Measurements from ENCODE around the gene MYOZ1. TPM values are rescaled to one million over a fixed set of nuclear protein-coding genes. Genes with fewer than 3 reads are reported as not detected.
"Not testable (repeated sequence)": the region's sequence is repeated elsewhere in the genome, so short reads cannot be mapped to it uniquely, and the experiment has no call there.

Gene MYOZ1
- total and polyA plus RNA-seq, 2 of the 8 experiments (the other 6 are each of a cell fraction or from before 2014, with no cell fraction given) = 2.6 to 3.3 TPM

DNA sequence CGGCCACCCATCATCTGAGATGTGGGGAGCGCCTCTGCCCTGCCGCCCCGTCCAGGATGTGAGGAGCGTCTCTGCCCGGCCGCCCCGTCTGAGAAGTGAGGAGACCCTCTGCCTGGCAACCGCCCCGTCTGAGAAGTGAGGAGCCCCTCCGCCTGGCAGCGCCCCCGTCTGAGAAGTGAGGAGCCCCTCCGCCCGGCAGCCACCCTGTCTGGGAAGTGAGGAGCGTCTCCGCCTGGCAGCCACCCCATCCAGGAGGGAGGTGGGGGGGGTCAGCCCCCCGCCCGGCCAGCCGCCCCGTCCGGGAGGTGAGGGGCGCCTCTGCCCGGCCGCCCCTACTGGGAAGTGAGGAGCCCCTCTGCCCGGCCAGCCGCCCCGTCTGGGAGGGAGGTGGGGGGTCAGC, 48.3 kb upstream of the MYOZ1 start:
- H3K27me3 ChIP-seq (replicated peaks in 1 of 4; ENCODE audit: control insufficient read depth in 3 of 4, extremely low read depth in 1 of 4, insufficient read depth in 3 of 4, low read length in 3 of 4); H3K14ac ChIP-seq (ENCODE audit: insufficient read length); H3K4ac ChIP-seq (replicated peaks; ENCODE audit: insufficient read length, low read depth, low read length); H3K27ac ChIP-seq (ENCODE audit: low read depth, low read length); POLR2A ChIA-PET (ENCODE audit: partially characterized antibody); H3K79me1 ChIP-seq (ENCODE audit: low read depth, low read length); H3K23ac ChIP-seq (ENCODE audit: insufficient read length); H2BK12ac ChIP-seq (ENCODE audit: low read depth, low read length); H3K9me3 ChIP-seq (ENCODE audit: insufficient read depth in 2 of 2, low read depth in 1 of 2, low read length in 1 of 2); H3K56ac ChIP-seq (replicated peaks; ENCODE audit: insufficient read length, low read depth, low read length); H4K8ac ChIP-seq (ENCODE audit: extremely low read depth, insufficient read depth, low read length); H2BK120ac ChIP-seq (replicated peaks; ENCODE audit: low read depth, low read length); H3K79me2 ChIP-seq (ENCODE audit: control insufficient read depth in 1 of 2, insufficient read depth in 2 of 2, low read length in 2 of 2); H3K9ac ChIP-seq (replicated peaks in 1 of 4; ENCODE audit: extremely low read depth in 1 of 4, low read depth in 3 of 4, low read length in 3 of 4); CTCF ChIA-PET (ENCODE audit: partially characterized antibody); H3K18ac ChIP-seq (ENCODE audit: extremely low read depth, low read length); H3K36me3 ChIP-seq (ENCODE audit: control insufficient read depth in 2 of 4, insufficient read depth in 4 of 4, low read length in 3 of 4); H4K5ac ChIP-seq (ENCODE audit: insufficient read length, low read depth, low read length); DNase-seq (ENCODE audit: low read depth in 1 of 2, low spot score in 2 of 2); H3K4me2 ChIP-seq (ENCODE audit: insufficient read depth in 1 of 2, low read depth in 2 of 2, low read length in 2 of 2); H4K20me1 ChIP-seq (replicated peaks in 1 of 2; ENCODE audit: control insufficient read depth in 1 of 2, insufficient read depth in 2 of 2, low read length in 2 of 2); H2BK20ac ChIP-seq (ENCODE audit: low read length); H4K91ac ChIP-seq (replicated peaks; ENCODE audit: insufficient read length, low read length); FAIRE-seq; H2AK5ac ChIP-seq (ENCODE audit: low read depth, low read length); H2AFZ ChIP-seq (ENCODE audit: low read length); H3K4me1 ChIP-seq (replicated peaks in 1 of 4; ENCODE audit: control insufficient read depth in 3 of 4, insufficient read depth in 4 of 4, low read length in 3 of 4); H2BK5ac ChIP-seq (ENCODE audit: low read depth, low read length); H2BK15ac ChIP-seq (ENCODE audit: low read length); H3K4me3 ChIP-seq (ENCODE audit: extremely low read depth in 1 of 4, insufficient read depth in 2 of 4, low read depth in 3 of 4, low read length in 4 of 4); H3K23me2 ChIP-seq (ENCODE audit: low read depth, low read length): not testable (repeated sequence)
- 93% methylated on average over 12 of the region's 28 CpGs; no CpG with 5 or more reads in 1 of the 2 experiments for WGBS, 2 experiments (ENCODE audit: extremely low coverage in 1 of 2, insufficient coverage in 1 of 2, insufficient read length in 1 of 2, insufficient replicate concordance in 2 of 2, low coverage in 1 of 2, low lambda C conversion rate in 2 of 2, missing lambda C conversion rate in 1 of 2)

DNA sequence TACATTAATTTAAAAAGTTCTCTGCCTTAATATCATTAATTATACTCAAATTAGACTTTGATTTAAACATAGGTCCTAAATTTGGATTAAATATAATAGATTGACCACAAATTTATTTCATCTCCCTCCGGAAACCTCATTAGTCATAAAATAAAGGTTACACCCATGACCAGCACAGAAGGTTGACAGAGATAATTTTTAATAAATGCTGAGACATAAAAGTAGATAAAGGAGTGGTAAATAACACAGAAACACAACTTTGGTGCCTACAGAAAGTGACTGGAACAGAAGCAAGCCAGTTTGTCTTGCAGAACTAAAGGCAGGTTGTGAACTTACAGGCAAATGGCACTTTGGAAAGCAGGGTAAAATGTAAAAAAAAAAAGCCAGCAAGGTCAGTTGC, 46.4 kb upstream of the MYOZ1 start:
- H3K4ac ChIP-seq (replicated peaks; ENCODE audit: insufficient read length, low read depth, low read length); H2AFZ ChIP-seq (ENCODE audit: low read length); H4K8ac ChIP-seq (ENCODE audit: extremely low read depth, insufficient read depth, low read length); H3K79me2 ChIP-seq (ENCODE audit: control insufficient read depth in 1 of 2, insufficient read depth in 2 of 2, low read length in 2 of 2); H2BK15ac ChIP-seq (ENCODE audit: low read length); H2BK12ac ChIP-seq (ENCODE audit: low read depth, low read length); H2BK120ac ChIP-seq (replicated peaks; ENCODE audit: low read depth, low read length); H4K5ac ChIP-seq (ENCODE audit: insufficient read length, low read depth, low read length); H3K9me3 ChIP-seq (ENCODE audit: insufficient read depth in 2 of 2, low read depth in 1 of 2, low read length in 1 of 2); H2BK20ac ChIP-seq (ENCODE audit: low read length); FAIRE-seq; POLR2A ChIA-PET (ENCODE audit: partially characterized antibody); H3K27me3 ChIP-seq (replicated peaks in 1 of 4; ENCODE audit: control insufficient read depth in 3 of 4, extremely low read depth in 1 of 4, insufficient read depth in 3 of 4, low read length in 3 of 4); H2BK5ac ChIP-seq (ENCODE audit: low read depth, low read length); DNase-seq (ENCODE audit: low read depth in 1 of 2, low spot score in 2 of 2); H3K23ac ChIP-seq (ENCODE audit: insufficient read length); H3K18ac ChIP-seq (ENCODE audit: extremely low read depth, low read length); H4K91ac ChIP-seq (replicated peaks; ENCODE audit: insufficient read length, low read length); H4K20me1 ChIP-seq (replicated peaks in 1 of 2; ENCODE audit: control insufficient read depth in 1 of 2, insufficient read depth in 2 of 2, low read length in 2 of 2); H3K36me3 ChIP-seq (ENCODE audit: control insufficient read depth in 2 of 4, insufficient read depth in 4 of 4, low read length in 3 of 4); H2AK5ac ChIP-seq (ENCODE audit: low read depth, low read length); H3K23me2 ChIP-seq (ENCODE audit: low read depth, low read length); H3K4me1 ChIP-seq (replicated peaks in 1 of 4; ENCODE audit: control insufficient read depth in 3 of 4, insufficient read depth in 4 of 4, low read length in 3 of 4); H3K4me2 ChIP-seq (ENCODE audit: insufficient read depth in 1 of 2, low read depth in 2 of 2, low read length in 2 of 2); H3K27ac ChIP-seq (ENCODE audit: low read depth, low read length); H3K4me3 ChIP-seq (ENCODE audit: extremely low read depth in 1 of 4, insufficient read depth in 2 of 4, low read depth in 3 of 4, low read length in 4 of 4); H3K14ac ChIP-seq (ENCODE audit: insufficient read length); CTCF ChIA-PET (ENCODE audit: partially characterized antibody); H3K56ac ChIP-seq (replicated peaks; ENCODE audit: insufficient read length, low read depth, low read length); H3K79me1 ChIP-seq (ENCODE audit: low read depth, low read length): not testable (repeated sequence)
- 90% methylated on average over 1 of the region's 1 CpG; no CpG with 5 or more reads in 1 of the 2 experiments for WGBS, 2 experiments (ENCODE audit: extremely low coverage in 1 of 2, insufficient coverage in 1 of 2, insufficient read length in 1 of 2, insufficient replicate concordance in 2 of 2, low coverage in 1 of 2, low lambda C conversion rate in 2 of 2, missing lambda C conversion rate in 1 of 2)
- H3K9ac ChIP-seq (replicated peaks in 1 of 4; ENCODE audit: extremely low read depth in 1 of 4, low read depth in 3 of 4, low read length in 3 of 4) = peak overlapping the region in 1 of 4 experiments; percentile 8; a peak in 1 of 7 replicates
